ENCODE results near the gene GLT1D1. TPM values are rescaled to one million over a fixed set of nuclear protein-coding genes. Genes with fewer than 3 reads are reported as not detected.

Gene GLT1D1
- polyA plus RNA-seq, 1 of the 3 experiments (the other 2 are of a cell fraction) = 0.05 TPM

DNA sequence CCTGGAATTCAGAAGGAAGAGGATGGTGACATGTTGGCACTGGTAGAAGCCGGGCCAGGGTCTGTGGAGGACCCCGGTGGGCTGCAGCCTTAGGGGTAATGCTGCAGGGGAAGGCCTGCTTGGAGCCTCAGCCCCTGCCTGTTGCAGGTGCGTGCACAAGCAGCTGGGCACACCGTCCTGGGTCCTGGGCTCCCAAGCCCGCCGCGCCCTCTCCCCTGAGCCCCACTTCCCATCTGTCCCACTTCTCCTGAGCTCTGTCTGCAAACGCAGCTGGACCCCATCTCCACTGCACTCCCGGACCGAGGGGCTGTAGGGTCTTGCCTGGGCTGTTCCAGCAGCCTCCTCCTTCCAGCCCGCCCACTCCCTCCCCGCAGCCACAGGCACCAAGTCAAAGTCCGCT lies 116.8 kb downstream of the GLT1D1 start:
- 63% methylated on average over 5 of the region's 13 CpGs for WGBS (ENCODE audit: low lambda C conversion rate)
- H3K4me1 ChIP-seq (ENCODE audit: control insufficient read depth in 1 of 2, insufficient read depth in 2 of 2, low read depth in 1 of 2, low read length in 1 of 2) = peaks cover 0 to 7% of the 10 kb centered on the region in 2 experiments; a peak in 1 of 4 replicates
- H3K9me2 ChIP-seq = no peaks in the 10 kb centered on the region
- no peak for TF ChIP-seq EP300 (IDR thresholded peaks at IDR 0.05; ENCODE audit: borderline replicate concordance in 1 of 2, low read depth in 1 of 2, low read length in 1 of 2)
- TF ChIP-seq RAD21 (IDR thresholded peaks at IDR 0.05; ENCODE audit: low read length) = no peak
- no peak for TF ChIP-seq SIN3A (IDR thresholded peaks at IDR 0.05; ENCODE audit: borderline replicate concordance, low read depth, low read length)
- no peak for TF ChIP-seq FOXJ3 (CRISPR knock-in tag; IDR thresholded peaks at IDR 0.05)
- no peak for TF ChIP-seq TAF1 (IDR thresholded peaks at IDR 0.05; ENCODE audit: borderline replicate concordance, low read depth, low read length)
- TF ChIP-seq POLR2AphosphoS5 (IDR thresholded peaks at IDR 0.05; ENCODE audit: low read depth, low read length) = no peak
- TF ChIP-seq, protein P1, sequence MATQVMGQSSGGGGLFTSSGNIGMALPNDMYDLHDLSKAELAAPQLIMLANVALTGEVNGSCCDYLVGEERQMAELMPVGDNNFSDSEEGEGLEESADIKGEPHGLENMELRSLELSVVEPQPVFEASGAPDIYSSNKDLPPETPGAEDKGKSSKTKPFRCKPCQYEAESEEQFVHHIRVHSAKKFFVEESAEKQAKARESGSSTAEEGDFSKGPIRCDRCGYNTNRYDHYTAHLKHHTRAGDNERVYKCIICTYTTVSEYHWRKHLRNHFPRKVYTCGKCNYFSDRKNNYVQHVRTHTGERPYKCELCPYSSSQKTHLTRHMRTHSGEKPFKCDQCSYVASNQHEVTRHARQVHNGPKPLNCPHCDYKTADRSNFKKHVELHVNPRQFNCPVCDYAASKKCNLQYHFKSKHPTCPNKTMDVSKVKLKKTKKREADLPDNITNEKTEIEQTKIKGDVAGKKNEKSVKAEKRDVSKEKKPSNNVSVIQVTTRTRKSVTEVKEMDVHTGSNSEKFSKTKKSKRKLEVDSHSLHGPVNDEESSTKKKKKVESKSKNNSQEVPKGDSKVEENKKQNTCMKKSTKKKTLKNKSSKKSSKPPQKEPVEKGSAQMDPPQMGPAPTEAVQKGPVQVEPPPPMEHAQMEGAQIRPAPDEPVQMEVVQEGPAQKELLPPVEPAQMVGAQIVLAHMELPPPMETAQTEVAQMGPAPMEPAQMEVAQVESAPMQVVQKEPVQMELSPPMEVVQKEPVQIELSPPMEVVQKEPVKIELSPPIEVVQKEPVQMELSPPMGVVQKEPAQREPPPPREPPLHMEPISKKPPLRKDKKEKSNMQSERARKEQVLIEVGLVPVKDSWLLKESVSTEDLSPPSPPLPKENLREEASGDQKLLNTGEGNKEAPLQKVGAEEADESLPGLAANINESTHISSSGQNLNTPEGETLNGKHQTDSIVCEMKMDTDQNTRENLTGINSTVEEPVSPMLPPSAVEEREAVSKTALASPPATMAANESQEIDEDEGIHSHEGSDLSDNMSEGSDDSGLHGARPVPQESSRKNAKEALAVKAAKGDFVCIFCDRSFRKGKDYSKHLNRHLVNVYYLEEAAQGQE (IDR thresholded peaks at IDR 0.05; ENCODE audit: low read depth, low read length) = no peak
- TF ChIP-seq NFIC (IDR thresholded peaks at IDR 0.05; ENCODE audit: borderline replicate concordance) = no peak
- TF ChIP-seq ELF1 (IDR thresholded peaks at IDR 0.05) = no peak
- TF ChIP-seq, protein P2, sequence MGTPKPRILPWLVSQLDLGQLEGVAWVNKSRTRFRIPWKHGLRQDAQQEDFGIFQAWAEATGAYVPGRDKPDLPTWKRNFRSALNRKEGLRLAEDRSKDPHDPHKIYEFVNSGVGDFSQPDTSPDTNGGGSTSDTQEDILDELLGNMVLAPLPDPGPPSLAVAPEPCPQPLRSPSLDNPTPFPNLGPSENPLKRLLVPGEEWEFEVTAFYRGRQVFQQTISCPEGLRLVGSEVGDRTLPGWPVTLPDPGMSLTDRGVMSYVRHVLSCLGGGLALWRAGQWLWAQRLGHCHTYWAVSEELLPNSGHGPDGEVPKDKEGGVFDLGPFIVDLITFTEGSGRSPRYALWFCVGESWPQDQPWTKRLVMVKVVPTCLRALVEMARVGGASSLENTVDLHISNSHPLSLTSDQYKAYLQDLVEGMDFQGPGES (IDR thresholded peaks at IDR 0.05; ENCODE audit: low read depth, low read length) = no peak
- TF ChIP-seq, protein P3, sequence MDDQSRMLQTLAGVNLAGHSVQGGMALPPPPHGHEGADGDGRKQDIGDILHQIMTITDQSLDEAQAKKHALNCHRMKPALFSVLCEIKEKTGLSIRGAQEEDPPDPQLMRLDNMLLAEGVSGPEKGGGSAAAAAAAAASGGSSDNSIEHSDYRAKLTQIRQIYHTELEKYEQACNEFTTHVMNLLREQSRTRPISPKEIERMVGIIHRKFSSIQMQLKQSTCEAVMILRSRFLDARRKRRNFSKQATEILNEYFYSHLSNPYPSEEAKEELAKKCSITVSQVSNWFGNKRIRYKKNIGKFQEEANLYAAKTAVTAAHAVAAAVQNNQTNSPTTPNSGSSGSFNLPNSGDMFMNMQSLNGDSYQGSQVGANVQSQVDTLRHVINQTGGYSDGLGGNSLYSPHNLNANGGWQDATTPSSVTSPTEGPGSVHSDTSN (IDR thresholded peaks at IDR 0.05) = no peak
- TF ChIP-seq, protein P4, sequence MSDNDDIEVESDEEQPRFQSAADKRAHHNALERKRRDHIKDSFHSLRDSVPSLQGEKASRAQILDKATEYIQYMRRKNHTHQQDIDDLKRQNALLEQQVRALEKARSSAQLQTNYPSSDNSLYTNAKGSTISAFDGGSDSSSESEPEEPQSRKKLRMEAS (IDR thresholded peaks at IDR 0.05; ENCODE audit: low read depth) = no peak
- no peak for TF ChIP-seq GABPA (IDR thresholded peaks at IDR 0.05; ENCODE audit: low read depth)
- H3F3A ChIP-seq (replicated peaks; ENCODE audit: insufficient read depth) = no peaks in the 10 kb centered on the region
- no peaks in the 10 kb centered on the region for H3K9me3 ChIP-seq
- no peak overlapping the region for H3K27ac ChIP-seq (ENCODE audit: low read depth in 2 of 2, low read length in 1 of 2)
- ChIA-PET CTCF (interaction anchor here (0.9 to 2.5 kb wide), 10 partner anchors 14 to 1044 kb away, joined by 3 to 21 read pairs (median 4); no protein-coding TSS in a partner anchor), POLR2A (no interaction called here)
- H3K4me3 ChIP-seq (ENCODE audit: low read depth in 2 of 2, low read length in 1 of 2) = no peak overlapping the region
- no peak for DNase-seq
- H3K4me2 ChIP-seq = no peak overlapping the region
- no peaks in the 10 kb centered on the region for H3K79me2 ChIP-seq (ENCODE audit: insufficient read depth)
- H4K20me1 ChIP-seq (ENCODE audit: insufficient read depth) = no peaks in the 10 kb centered on the region
- no peak overlapping the region for H2AFZ ChIP-seq (ENCODE audit: low read depth)
- no peaks in the 10 kb centered on the region for H3K27me3 ChIP-seq (ENCODE audit: insufficient read depth)
- no peaks in the 10 kb centered on the region for H3K36me3 ChIP-seq (replicated peaks in 1 of 2; ENCODE audit: control insufficient read depth in 1 of 2, insufficient read depth in 2 of 2, low read length in 1 of 2)
- no peak overlapping the region for H3K9ac ChIP-seq
